DMS 273 treated with DMSO at 0.1 percent for 48 hours (cell line): ENCODE results near the gene RASSF3.
"Not testable (repeated sequence)": the region's sequence is repeated elsewhere in the genome, so short reads cannot be mapped to it uniquely, and the experiment has no call there.

Source experiments
- DNase-seq: peaks from one replicate; lab custom pipeline; 2025; lab: John Stamatoyannopoulos, UW

The RASSF3 gene

GRCh38 chr12:64595863-64596793 lies 14.2 kb upstream of the RASSF3 start:
- no peak for DNase-seq

- no peak for DNase-seq
Measured at GRCh38 chr12:64598831-64599230, 11.5 kb upstream of the RASSF3 start.

- no peak for DNase-seq
Measured at GRCh38 chr12:64600164-64600561, 10.1 kb upstream of the RASSF3 start.

- DNase-seq = no peak
Measured at GRCh38 chr12:64603183-64603841, 7.0 kb upstream of the RASSF3 start.

GRCh38 chr12:64608901-64609535 lies 1.3 kb upstream of the RASSF3 start:
- DNase-seq = no peak

GRCh38 chr12:64609536-64610078 lies 688 bp upstream of the RASSF3 start:
- DNase-seq = no peak

- no peak for DNase-seq
Measured at GRCh38 chr12:64610660-64611340, 505 bp downstream of the RASSF3 start.

GRCh38 chr12:64611341-64612284 lies 1.3 kb downstream of the RASSF3 start:
- no peak for DNase-seq

GRCh38 chr12:64612843-64613242 lies 2.5 kb downstream of the RASSF3 start:
- DNase-seq = no peak

- not testable (repeated sequence) for DNase-seq
Measured at GRCh38 chr12:64613775-64614398, 3.6 kb downstream of the RASSF3 start.

GRCh38 chr12:64616201-64616600 lies 5.9 kb downstream of the RASSF3 start:
- DNase-seq = no peak

- DNase-seq = no peak
Measured at GRCh38 chr12:64618953-64619590, 8.8 kb downstream of the RASSF3 start.

GRCh38 chr12:64621257-64621942 lies 11.1 kb downstream of the RASSF3 start:
- no peak for DNase-seq

- DNase-seq = no peak
Measured at GRCh38 chr12:64624035-64624434, 13.7 kb downstream of the RASSF3 start.

- DNase-seq = no peak
Measured at GRCh38 chr12:64625243-64626077, 15.2 kb downstream of the RASSF3 start.

- DNase-seq = not testable (repeated sequence)
Measured at GRCh38 chr12:64626588-64626987, 16.3 kb downstream of the RASSF3 start.

- DNase-seq = no peak
Measured at GRCh38 chr12:64627771-64628170, 17.5 kb downstream of the RASSF3 start.

- DNase-seq = no peak
Measured at GRCh38 chr12:64631197-64631596, 20.9 kb downstream of the RASSF3 start.
